ENCODE measurements around the gene ENPP6.

Gene ENPP6

DNA sequence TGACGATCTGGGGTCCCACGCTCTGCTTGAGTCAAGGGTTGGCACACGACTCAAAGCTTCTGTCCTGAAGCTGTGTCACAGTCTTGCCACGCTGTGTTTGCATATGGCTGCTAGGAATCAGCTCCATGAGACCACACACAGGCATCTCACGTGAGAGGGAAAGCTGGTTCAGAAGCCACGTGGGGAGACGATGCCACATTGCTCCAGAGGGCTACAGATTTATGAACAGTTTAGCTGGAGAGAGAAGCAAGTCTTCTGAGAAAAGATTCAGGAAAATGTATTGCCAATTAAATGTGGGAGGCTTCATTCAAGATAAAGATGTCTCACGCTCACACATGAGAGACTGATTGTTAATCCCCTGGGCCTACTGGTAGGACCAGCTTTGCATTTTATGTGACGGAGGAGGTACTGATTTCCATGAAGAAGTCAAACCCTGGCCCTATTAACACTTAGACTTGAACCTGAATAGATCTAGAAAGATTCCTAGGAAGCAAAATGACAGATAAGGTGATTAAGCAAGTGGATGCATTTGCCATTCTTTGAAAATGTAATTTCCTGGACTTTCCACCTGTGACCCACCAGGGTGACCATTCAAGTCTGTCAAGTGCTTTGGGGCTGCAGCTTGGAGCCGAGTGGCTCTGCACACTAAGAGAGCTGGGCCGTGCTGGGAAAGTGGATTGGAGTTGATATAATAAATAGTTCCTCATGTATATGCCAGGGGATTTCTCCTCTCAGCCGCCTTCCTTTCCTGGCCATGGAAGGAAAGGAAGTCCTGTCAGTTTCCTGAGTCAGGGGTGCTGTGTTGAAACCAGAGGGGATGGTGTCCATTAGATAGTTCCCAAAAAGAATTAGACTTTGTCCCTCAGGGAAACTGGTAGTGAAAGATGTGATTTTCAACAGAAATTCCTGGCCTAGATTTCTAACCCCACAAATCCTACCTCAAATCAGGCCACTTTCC is 29.0 kb downstream of the ENPP6 start:
- no peak for DNase-seq

DNA sequence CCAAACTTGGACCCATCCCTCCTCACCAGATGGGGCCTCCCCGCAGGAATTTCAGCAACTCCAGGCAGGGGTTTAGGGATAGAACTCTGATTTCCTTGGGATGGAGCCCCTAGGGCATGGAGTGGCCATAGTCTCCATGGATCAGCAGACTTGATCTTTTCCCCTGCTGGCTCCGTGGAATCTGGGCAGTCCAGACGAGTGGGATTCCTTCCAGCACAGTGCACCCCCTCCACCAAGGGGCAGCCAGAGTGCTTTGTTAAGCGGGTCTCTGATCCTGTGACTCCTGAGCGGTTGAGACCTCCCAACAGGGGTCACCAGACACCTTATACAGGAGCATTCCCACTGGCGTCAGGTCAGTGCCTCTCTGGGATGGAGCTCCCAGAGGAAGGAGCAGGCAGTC is 40.4 kb downstream of the ENPP6 start:
- DNase-seq = no peak

DNA sequence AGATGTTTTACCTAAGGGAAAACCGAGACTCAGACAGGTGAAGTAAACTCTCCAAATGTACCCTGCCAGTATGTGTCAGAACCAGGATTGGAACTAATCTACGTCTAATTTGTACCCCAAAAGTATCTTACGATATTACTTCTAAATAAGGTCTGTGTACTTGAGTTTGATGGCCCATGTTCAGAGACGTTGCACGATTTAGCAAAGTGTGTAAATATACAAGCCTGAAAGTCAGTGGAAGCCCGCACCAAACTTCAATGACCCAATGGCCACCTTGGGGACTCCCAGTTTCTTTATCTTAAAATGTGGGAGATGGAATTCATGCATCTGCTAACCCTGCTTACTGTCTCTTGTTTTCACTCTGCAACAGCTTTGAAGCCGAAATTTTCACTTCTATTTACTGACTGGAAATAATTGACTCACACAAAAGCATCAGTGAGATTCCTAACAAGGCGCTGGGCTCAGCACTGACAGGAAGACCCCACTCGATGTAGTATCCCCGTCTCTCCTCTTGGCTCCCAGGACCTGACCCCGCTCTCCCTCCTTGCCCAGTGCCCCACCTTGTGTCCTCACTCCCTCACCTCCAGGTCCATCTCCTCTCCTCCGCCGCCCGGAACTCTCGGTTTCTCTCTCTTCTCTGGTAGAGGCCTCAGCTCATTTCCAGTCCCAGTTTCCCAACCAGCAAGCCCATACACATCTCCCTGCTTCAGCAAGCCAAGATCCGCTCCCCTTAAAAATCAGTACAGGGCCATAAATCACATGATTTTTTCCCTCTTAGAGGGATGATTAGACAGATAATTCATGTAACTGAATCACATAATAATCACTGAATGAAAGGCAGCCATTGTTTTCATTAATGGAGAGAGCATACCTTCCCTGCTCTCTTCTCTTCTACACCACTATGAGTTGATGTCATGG is 42.8 kb downstream of the ENPP6 start:
- DNase-seq = no peak

DNA sequence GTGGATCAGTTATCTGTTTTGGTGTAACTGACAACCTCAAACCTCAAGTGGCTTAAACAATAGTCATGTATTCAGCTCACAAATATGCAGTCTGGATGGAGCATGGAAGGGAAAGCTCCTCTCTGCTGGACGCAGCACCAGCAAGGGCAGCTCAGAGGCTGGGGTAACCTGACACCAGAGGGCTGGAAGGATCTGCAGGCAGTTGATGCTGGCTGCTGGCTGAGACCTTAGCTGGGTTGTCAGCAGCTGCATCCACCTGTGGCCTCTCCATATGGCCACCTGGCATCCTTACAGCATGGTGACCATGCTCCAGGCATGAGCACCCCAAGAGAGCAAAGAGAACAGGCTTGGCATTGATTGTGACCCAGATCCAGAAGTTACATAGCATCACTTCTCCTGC is 46.7 kb downstream of the ENPP6 start:
- peak; percentile 45 to 57 for DNase-seq

DNA sequence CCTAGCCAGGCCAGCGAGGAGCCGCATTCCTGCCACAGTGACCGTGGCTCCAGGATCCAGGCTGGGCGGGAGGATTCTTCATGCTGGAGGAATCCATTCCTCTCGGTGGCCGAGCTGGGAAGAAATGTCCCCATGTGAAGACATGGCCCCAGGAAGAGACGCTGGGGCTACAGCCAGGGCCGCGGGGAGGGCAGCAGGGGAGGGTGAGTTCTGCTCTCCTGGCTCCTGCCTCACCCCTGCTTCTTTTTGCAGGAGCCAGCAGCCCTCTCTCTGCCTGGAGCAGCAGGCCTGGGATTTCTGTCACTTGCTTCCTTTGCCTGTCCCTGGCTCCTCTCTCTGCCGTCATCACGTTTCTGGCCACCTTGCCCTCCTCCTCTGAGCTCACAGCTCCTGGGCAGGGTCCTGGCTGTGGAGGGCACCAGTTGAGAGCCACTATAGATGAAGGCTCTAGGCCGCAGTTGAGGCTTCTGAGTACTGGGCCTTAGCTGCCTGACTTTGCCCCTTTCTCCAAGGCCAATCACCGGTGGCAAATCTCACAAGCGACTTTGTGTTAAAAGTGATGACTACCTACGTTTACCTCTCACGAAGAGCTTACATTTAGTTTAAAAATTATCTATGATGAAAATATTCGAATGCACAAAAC is 48.3 kb downstream of the ENPP6 start:
- DNase-seq = no peak

DNA sequence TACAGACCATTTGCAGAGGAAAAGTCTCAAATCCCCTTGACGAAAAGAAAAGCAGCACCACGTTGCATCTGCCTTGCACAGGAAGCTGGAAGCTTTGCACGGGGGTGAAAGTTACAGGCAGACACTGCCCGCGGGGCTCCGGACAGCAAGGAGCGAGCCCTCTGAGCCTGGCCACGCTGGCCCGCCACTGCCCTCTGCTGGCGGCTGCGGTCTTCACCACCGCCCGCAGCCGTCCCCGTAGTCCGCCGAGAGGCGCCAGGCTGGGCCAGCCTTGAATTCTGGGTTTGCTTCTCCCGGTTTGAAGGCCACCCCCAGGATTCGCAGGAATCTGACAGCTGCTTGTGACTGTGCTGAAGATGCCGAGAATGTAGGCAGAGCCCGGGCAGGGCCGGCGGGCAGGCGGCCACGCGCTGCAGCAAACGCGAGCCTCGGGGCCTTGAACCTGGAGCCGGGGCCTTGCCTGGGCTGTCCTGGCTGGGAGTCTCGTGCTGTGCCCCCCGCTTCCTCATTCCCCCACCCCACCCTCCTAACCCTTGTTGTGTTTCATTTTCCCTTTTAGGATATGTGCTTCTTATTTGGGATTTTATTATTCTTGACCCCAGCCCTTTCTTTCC is 49.2 kb downstream of the ENPP6 start:
- peak in 1 of 2 experiments; percentile 42 for DNase-seq

DNA sequence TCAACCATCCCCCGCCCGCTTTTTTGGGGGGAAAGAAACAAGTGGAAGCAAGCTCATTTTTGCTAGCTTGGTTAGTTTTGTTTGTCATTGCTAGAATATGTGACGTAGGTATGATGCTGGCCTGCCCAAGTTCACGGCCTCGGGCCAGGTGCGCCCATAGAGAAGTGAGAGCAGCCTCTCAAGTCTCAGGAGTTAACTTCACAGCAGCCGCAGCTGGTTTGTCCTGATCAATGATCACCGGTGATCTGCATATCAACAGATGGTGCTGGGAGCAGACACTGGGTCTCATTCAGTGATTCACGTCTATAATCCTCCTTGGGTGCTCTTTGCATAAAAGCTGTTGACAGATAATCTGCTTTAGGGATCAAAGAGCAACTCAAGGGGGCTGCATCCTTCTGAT is 50.1 kb downstream of the ENPP6 start:
- no peak for DNase-seq

DNA sequence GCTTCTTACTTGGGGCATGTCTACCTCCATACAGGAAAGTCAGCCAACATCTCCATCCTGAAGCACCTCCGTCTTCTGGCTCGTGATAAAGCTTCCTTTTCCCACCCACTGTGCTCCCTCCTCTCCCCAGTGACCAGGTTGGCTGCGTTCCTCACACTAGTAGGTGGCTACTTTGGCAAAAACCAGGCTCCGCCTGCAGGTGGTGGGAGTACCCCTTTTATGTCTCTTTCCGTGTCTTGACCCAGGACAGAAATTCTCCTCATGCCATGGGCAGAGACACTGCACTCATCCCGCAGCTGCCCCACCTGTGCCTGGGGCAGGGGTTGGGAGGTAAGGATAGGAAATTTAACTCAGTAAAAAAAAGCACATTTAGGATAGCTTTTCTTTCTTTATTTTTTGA is 50.9 kb downstream of the ENPP6 start:
- DNase-seq = no peak

DNA sequence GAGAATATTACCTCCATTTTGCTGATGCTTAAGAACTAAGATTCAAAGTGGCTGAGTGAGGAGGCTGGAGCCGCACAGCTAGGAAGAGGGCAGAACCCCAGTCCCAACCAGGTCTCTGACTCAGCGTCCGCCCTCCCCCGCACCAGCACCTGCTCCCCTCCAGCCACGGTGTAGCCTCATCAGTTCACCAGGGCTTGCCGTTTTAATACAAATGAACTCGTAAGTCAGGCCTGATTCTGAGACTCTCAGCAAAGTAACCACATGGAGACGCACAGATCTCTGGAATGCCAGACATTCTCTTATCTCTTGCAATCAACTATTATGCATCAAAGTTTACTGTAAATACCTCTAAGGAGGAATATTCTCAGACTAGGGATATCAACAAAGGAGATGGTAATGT is 52.4 kb downstream of the ENPP6 start:
- DNase-seq = peak in 1 of 2 experiments; percentile 13

DNA sequence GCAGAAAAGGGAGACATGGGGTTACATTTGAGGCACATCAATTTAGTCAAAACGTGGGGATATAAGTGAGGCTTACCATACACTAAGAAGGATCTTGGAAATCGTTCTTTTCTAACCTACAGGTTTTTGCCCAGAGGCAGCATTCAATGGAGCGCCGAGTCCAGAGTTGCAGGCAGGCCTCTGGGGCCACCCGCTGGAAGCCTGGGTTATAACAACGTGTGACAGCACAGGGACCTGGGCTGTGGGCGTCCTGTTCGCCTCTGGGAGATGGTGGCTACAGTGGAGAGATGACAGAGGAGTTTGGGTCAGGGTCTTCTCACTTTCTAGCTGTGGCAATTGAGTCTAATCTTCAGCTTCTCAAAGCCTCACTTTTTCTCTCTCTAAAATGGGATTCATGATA is 53.9 kb downstream of the ENPP6 start:
- peak; percentile 51 to 65 for DNase-seq

DNA sequence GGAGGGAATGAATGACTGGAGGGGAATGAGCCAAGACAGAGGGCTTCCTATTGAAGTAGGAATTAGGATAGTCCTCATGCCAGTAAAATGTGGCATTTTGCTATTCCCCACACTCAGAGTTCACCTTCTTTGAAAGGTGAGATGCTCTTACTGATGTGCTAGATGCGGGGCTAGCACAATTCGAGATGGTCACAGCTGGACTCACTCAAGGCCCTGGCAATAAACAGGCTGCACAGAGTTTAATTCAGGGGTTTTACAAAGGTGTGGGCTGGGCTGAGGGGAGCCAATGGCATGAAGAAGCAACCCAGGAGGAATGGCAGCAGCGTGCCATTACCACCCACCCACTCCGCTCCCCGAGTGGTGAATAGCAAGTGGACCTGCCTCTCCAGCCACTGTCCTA is 55.1 kb downstream of the ENPP6 start:
- no peak for DNase-seq

DNA sequence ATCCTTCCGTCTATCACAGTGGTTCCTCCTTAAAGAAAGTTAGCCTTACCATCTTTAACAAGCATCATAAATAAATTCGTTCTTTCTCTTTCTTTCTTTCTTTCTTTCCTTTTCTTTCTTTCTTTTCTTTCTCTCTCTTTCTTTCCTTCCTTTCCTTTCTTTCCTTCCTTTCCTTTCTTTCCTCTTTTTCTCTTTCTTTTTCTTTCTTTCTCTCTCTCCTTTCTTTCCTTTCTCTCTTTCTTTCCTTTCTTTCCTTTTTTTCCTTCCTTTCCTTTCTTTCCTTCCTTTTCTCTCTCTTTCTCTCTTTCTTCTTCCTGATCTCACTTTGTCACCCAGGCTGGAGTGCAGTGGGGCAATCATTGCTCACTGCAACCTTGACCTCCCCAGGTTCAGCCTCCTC is 60.4 kb downstream of the ENPP6 start:
- no peak for DNase-seq

DNA sequence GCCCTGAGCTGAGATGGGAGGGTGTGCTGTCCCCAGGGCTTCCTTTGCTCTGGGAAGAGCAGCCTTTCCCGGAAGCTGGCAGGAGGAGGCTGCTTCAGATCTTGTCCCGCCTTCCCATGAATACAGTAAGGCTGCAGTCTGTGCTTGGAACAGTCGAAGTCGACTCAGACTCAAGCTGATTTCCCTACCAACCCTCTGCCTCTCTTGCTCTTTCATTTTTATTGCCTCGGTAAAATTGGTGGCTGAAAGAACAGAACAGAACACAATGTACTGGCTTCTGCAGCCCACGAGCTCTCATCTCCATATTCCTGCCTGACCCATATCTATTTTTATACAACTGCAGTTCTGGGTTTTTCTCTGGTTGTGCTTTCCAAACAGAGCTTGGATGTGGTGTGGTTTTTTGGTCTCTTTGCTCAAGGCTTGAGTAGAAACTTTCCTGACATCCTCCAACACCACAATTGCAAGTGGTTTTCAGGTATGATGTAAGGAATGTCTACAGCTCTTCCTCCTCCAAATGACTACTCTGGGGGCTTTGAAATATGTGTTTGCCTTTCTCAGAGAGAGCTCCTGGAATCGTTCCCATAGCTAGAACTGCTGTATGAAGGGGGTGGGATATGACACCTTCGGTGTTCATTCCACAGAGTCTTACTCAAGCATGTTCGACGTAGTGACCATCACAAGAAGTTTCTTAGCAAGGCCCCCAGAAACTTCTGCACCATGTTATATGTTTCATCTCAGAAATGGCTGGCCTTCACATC is 61.3 kb downstream of the ENPP6 start:
- no peak for DNase-seq

DNA sequence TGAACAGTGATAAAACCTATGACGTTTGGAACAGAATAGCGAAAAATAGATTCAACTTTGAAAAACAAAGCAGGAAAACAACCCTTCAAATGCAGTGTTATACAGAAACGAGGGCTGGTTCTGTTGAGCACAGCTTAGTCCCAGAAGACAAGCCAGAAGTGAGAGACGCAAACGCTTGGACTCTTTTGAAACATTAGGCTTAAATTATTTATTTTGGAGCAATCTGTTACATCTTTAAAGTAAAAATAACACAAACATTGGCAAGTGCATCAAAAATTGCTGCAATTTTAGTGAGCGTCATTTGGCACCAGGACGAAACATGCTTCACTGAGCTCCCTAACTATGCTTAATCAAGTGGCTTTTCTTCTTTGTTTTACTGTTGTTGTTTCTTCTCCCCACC is 63.5 kb downstream of the ENPP6 start:
- DNase-seq = no peak

DNA sequence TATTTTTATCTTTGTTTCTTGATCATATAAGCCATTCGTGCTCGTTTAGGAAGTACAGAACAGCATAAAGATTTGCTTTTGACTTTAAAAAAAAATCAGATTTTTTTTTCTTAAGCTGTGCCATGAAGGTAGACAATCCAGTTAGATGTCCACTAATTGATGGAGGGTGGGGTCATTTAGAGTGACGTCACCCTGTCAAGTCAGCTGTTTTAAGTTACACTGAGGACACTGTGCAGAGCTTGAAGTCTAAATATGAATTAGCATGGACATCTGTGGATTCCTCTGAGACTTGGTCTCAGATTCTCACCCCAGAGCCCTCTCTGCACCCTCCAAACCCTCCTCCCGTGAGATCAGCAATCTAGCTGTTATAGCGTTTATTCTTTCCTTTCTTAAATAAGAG is 63.9 kb downstream of the ENPP6 start:
- no peak for DNase-seq

DNA sequence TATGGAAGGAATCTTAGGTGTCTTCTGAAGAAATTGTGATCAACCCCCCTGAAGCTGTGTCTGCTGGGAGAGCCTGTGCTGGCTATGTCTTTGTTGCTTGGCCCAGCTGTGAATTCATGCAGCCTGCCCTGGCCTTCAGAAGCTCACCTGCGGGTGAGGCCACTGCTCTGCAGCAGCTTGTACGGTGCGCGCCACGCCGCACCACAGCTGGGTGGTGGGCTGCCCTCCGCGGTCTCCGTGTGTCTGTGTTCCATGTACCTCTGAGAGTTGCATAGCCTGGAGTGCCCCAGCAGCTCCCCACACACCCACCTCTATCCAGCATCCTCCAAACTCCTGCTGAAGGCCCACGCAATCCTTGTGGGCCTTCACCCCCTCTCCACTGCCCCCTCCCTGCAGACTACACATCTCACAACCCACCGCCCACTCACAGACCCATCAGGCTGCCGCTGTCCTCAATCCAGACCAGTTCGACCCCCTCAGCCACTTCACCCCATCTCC is 65.6 kb downstream of the ENPP6 start:
- no peak for DNase-seq

DNA sequence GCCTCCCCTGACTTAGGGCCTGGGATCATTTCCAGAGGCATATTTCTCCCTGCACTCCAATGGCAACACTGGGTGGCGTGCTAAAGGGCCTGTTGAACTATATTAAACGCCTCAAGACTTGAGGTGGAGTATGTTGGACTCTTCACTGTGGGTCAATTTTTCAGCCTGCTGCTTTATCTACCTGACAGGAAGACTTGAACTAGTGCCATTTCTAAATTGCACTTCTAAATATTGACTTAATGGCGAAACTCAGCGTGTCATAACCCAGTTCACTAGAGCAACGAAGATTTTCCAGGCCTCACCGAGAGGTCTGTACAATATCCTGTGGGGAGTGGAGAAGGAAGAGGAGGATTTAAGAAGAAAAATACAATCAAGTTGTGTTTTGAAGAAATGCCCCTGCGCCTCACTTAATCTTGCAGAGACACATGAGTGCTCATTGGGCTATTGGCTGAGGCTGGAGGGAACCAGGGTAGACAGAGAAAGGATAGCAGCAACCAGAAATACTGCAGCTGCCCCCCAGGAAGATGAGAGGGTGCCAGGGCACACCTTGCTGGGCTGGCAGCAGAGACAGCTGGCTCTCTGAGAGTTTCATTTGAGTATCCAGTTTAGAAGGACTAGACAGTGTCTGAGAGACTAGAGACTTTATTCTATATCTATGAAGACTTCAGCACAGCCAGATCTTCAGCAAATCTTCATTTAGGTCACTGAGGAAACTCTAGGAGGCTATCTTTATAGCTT is 67.4 kb downstream of the ENPP6 start:
- no peak for DNase-seq

DNA sequence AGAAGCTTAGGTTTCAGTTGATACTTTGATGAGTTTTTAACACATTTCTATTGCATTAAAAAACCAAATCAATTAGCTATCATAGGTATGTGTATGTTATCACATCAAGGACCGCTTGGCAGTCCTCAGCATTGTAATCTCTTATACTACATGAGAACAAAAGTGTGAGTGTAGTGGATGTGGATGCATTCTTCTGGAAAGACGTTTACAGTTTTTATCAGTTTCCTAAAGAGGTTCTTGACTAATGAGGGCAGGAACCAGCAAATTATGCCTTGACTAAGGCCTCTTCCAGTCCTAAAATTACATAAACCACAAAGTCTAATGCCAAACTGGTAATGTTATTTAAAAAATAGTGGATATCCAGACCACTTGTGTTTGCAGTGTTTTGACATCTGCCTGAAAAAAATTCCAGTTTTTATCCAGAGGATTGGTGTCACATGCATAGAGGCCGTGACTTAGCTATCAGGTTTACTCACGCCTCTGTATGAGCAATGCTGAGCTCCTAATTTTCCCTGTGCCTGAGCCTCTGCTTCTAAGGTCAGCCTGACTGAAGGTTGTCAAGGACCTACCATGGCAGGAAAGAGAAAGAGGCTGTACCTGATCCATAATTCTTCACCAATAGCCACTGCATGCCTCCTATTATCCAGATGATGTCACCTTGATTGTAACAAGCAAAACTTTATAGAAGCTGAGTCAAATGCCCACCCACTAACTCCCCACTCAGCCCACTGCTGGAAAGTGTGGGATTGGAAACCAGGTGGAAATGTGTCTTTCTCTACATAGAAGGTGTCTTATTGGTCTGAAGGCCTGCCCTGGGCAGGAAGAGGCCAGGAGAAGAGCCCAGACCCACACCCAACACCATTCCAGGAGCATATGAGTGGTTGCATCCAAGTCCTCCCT is 68.7 kb downstream of the ENPP6 start:
- DNase-seq = no peak

DNA sequence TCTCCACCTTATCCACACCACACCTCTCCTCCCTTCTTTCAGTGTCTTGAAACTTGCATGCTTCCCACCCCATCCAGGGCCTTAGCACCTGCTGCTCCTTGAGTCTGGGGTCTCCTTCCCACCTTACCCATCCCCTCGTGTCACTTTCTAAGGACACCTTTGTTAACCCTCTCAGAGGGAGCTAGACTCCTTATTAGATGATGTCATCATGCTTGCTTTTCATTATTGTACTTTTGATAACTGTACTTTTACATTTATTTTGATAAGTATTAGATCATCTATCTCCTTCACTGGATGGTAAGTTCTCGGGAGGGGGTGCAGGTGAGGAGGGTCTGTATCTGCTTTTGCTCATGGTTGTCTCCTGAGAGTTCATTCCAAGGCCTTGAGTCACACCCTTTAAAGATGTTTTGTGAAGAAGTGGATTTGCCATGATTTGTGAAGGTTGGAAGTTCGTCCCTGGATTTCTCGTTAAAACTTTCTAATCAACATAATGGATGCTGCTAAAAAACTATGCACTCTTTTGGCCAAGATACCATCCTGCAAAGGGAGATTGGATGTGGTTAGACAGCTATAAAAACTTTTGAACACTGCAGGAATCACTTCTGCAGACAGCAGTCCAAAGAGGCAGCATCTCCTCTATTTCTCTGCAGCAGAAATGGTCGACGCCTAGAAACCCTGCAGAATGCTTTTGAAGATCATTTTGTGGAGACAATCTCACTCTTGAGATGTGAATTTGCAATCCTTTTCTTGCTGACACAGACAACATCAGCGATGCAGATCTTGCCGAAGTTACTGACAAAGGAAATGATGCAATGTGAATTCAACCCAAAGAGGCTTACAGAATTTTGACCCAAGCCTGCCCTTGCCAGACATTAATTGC is 69.6 kb downstream of the ENPP6 start:
- DNase-seq = no peak

Measured in SHP77 (cell line).